A172 (cell line): ENCODE results near the gene BRINP3. TPM values are rescaled to one million over a fixed set of nuclear protein-coding genes. Genes with fewer than 3 reads are reported as not detected.
A peak's percentile ranks its signal among the peaks of the same experiment; 100 is the strongest.
"Not testable (repeated sequence)": the region's sequence is repeated elsewhere in the genome, so short reads cannot be mapped to it uniquely, and the experiment has no call there.

Source experiments
- DNase-seq: peaks from one replicate; pipeline ENCODE4 v3.0.0-alpha.2; 2015; ENCODE audit warnings: low spot score
- total RNA-seq: library from RNA; depleted of rRNA; stranded (reverse); fragments of >200 nt; shearing (Covaris generic); gene quantifications from 2 replicates; pipeline ENCODE4 v1.2.3, GENCODE V29; 2014; rRNA removed

BRINP3 gene
- total RNA-seq, result not detected in 2 replicates

GRCh38 chr1:190477762-190478148 is at the start of gene BRINP3:
Gene BRINP3 (minus strand): TSS chr1:190477864.
- DNase-seq, result peak; percentile 29

GRCh38 chr1:190511554-190511953 is 33.9 kb upstream of the BRINP3 start:
- DNase-seq, result no peak

GRCh38 chr1:190507357-190507756 is 29.7 kb upstream of the BRINP3 start:
- DNase-seq, result no peak

- not testable (repeated sequence) for DNase-seq
Observed at GRCh38 chr1:190504539-190504938, 26.9 kb upstream of the BRINP3 start.

- no peak for DNase-seq
Observed at GRCh38 chr1:190497565-190497964, 19.9 kb upstream of the BRINP3 start.

GRCh38 chr1:190494451-190494850 is 16.8 kb upstream of the BRINP3 start:
- DNase-seq, result no peak

GRCh38 chr1:190491404-190491803 is 13.7 kb upstream of the BRINP3 start:
- no peak for DNase-seq

GRCh38 chr1:190484045-190484444 is 6.4 kb upstream of the BRINP3 start:
- no peak for DNase-seq

- no peak for DNase-seq
Observed at GRCh38 chr1:190480231-190480630, 2.6 kb upstream of the BRINP3 start.

GRCh38 chr1:190479516-190479915 is 1.9 kb upstream of the BRINP3 start:
- DNase-seq, result no peak

GRCh38 chr1:190479050-190479397 is 1.4 kb upstream of the BRINP3 start:
- DNase-seq, result no peak

- peak; percentile 56 for DNase-seq
Observed at GRCh38 chr1:190478149-190479049, 735 bp upstream of the BRINP3 start.

- DNase-seq, result no peak
Observed at GRCh38 chr1:190476806-190477205, 858 bp downstream of the BRINP3 start.

GRCh38 chr1:190476321-190476720 is 1.3 kb downstream of the BRINP3 start:
- no peak for DNase-seq

- no peak for DNase-seq
Observed at GRCh38 chr1:190475421-190476141, 2.1 kb downstream of the BRINP3 start.

GRCh38 chr1:190474650-190475211 is 2.9 kb downstream of the BRINP3 start:
- DNase-seq, result no peak

GRCh38 chr1:190474010-190474409 is 3.7 kb downstream of the BRINP3 start:
- no peak for DNase-seq

- no peak for DNase-seq
Observed at GRCh38 chr1:190472494-190472893, 5.2 kb downstream of the BRINP3 start.

- no peak for DNase-seq
Observed at GRCh38 chr1:190472042-190472441, 5.6 kb downstream of the BRINP3 start.

GRCh38 chr1:190464690-190465089 is 13.0 kb downstream of the BRINP3 start:
- DNase-seq, result no peak

GRCh38 chr1:190456129-190456528 is 21.5 kb downstream of the BRINP3 start:
- no peak for DNase-seq

GRCh38 chr1:190455631-190456030 is 22.0 kb downstream of the BRINP3 start:
- DNase-seq, result no peak

GRCh38 chr1:190453550-190453949 is 24.1 kb downstream of the BRINP3 start:
- peak; percentile 16 for DNase-seq
